ENCODE data around the gene RAB3GAP2.

GRCh38 chr1:220219865-220220698 is 52.2 kb downstream of the RAB3GAP2 start:
- TF ChIP-seq CTCF (IDR thresholded peaks at IDR 0.05) (no peak), ZFX (IDR thresholded peaks at IDR 0.05; ENCODE audit: borderline replicate concordance) (no peak)

All from 22Rv1 (cell line).